Stimulated activated CD4-positive, alpha-beta T cell treated with anti-CD3 and anti-CD28 coated beads, Interleukin-12 subunit alpha, Interleukin-12 subunit beta, amount 100 ng/mL, for 48 hours (primary cell): ENCODE data around the gene CLK2.

Source experiments
- DNase-seq, 3 donors: peaks; one replicate each; pipeline ENCODE4 v3.0.0-alpha.2; 2020; ENCODE audit warnings: low read depth in 2 of 3, low spot score in 1 of 3

The CLK2 gene

DNA sequence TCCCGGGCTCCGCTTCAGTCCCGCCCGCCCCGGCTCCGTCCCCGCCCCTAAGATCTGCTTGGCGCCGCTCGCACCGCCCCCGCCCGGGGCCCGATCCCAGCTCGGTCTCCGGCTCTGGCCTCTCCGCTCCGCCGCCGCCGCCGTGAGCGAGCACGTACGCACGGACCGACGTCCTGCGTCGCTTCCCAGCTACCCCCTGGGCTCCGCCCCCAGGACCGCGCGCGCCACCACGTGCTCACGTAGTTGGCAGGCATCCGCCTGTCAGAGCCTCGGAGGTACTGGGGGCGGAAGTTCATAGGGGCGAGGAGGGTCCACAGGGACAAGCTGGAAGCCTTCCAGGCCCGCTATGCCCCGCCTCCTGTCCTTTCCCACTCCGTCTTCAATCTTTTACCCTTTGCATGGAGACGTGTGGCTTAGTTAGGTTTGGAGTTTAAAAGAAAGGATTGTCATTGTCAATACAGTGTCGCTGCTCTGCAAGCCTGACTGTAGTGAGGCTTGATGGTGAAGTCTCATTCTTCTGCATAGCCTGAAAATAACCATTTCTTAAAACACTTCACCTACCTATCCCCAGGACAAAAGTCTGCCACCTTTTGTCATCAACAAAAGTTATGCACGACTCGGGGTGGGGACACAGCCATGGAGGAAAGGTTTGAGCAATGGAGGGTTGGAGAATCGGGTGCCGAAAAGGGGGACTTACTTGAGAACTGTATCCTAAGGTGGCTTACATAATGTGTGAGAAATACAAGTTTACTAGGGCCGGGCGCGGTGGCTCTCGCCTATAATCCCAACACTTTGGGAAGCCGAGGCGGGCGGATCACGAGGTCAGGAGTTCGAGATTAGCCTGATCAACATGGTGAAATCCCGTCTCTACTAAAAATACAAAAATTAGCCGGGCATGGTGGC, at the start of gene CLK2:
CLK2 (minus strand) TSS at position 162 of the 903 bp plus-strand sequence. CDS start 2,527 bp downstream, outside the sequence.
- DNase-seq = peak; percentile 91 to 98 (median 93)

DNA sequence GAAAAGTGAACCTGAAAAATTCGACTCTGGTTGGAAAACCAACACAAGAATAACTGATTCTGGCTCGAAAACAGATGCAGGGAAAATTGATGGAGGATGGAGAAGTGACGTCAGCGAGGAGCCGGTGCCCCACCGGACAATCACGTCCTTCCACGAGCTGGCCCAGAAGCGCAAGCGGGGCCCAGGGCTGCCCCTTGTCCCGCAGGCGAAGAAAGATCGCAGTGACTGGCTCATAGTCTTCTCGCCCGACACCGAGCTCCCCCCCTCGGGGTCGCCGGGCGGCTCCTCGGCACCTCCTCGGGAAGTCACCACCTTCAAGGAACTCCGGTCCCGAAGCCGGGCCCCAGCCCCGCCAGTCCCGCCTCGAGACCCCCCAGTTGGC, 49.3 kb upstream of the CLK2 start:
- DNase-seq = no peak

DNA sequence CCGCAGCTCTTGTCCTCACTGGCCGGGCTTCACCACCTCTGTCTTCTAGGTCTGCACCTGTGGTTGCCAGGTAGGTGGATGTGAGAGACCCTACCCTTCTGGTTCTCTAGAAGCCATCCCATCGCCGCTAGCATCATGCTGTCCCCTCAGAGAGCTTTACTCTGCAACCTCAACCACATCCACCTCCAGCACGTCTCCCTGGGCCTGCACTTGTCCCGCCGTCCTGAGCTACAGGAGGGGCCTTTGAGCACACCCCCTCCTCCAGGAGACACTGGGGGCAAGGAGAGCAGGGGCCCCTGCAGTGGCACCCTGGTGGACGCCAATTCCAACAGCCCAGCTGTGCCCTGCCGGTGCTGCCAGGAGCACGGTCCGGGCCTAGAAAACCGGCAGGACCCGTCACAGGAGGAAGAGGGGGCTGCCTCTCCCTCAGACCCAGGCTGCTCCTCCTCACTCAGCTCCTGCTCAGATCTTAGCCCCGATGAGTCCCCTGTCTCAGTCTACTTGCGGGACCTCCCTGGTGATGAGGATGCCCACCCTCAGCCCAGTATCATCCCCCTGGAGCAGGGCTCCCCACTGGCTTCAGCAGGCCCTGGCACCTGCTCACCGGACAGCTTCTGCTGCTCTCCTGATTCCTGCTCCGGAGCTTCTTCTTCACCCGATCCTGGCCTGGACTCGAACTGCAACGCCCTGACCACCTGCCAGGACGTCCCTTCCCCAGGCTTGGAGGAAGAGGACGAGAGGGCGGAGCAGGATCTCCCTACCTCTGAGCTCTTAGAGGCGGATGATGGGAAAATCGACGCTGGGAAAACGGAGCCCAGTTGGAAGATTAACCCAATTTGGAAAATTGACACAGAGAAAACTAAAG, 48.6 kb upstream of the CLK2 start:
- DNase-seq = no peak

DNA sequence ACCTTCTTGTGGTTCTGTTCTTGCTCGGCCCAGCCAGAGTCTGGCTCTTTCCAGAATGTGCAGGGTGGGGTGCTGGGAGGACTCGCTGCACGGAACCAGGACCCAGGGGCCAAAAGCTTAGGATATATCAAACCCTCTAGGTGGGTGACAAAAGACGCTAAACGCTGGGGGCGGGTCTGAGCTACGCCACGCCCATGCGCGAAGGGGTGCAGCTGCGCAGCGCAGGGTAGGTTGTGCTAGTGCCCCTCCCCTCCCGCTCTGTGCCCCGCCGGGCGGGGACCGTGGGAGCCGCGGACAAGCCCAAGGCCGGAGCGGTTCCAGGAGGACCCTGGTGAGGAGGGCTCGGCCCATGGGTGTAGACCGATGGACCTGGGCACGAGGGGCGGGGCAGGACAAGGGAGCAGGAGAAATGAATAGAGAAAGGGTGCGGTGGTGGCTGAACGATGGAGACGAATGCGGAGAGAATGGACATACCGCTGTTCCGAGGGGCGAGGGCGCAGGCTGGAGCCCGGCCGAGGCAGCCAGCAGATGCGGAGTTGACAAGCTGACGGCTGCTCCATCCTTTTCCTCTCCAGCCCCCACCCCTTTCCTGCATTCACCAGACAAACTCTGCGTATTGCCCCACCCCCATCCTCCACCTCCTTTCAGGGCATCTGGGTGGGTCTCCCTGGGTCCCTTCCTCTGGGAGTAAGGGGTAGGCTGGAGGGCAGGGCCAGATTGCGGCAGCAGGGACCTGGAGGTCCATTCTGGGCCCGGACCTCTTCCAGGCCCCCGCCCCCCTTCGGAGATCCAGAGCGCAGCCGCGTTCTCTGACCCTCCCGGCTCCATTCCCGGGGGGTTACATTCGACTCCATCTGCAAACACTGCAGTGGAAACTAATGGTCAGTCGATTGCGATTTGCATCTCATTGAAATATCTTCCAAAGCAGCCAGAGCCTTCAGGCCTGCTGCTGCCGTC, 47.6 kb upstream of the CLK2 start, which contains the start of gene RUSC1:
RUSC1 (plus strand) TSS at position 234 of the 957 bp plus-strand sequence. CDS start 880 bp downstream, outside the sequence.
- peak; percentile 58 to 72 (median 61) for DNase-seq

DNA sequence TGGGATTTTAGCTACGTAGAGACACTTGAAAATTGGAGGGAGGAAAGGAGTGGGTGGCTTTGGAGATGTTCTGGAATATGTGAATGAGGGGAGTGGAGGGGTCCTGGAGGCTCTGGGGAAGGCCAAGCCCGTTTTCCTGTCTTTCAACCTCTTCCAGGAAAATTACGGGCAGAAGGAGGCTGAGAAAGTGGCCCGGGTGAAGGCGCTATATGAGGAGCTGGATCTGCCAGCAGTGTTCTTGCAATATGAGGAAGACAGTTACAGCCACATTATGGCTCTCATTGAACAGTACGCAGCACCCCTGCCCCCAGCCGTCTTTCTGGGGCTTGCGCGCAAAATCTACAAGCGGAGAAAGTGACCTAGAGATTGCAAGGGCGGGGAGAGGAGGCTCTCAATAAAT, 46.9 kb upstream of the CLK2 start:
- DNase-seq = no peak

DNA sequence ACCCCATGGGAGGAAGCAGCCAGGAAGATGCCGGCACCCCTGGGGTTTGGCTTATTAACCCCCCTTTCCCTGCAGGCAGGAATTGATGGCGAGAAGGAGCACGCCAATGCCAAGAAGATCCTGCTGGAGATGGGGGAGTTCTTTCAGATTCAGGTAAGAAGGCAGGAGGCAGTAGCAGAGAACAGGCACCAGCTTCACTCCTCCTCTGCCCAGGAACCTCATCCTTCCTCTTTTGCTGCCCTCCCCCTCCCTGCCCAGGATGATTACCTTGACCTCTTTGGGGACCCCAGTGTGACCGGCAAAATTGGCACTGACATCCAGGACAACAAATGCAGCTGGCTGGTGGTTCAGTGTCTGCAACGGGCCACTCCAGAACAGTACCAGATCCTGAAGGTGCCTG, 46.2 kb upstream of the CLK2 start:
- DNase-seq = no peak

DNA sequence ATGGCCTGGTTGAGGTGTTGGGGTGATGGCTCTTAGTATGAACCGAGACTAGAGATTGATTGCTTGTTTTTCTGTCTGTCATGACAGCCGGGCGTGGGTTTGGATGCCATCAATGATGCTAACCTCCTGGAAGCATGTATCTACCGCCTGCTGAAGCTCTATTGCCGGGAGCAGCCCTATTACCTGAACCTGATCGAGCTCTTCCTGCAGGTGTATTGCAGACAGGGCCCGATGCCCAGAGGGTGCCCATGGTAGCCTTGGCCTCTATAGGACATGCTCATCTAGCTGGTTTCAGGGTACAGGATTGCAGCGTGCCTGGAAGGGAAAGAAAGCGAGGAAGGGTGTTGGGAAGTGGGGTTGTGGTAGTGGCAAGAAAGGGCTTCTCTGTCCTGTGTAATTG, 44.8 kb upstream of the CLK2 start:
- DNase-seq = no peak

DNA sequence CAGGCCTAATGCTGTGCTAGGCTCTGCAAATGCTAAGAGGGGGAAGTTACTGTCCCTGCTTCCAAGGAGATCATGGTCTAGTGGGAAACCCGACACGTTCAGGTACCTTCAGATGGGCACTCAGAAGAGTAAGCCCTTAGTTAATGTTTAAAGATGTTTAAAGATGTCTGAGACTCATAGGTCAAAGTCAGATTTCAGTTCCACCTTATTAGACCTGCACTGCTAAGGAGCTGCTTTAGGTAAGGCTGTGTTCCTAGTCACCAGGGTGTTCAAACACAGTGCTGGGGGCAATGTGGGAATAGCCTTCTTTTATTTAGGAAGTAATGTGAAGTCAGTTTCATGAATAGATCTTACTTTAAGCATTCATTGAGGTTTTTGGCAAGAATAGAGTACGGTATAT, 43.6 kb upstream of the CLK2 start:
- DNase-seq = no peak

DNA sequence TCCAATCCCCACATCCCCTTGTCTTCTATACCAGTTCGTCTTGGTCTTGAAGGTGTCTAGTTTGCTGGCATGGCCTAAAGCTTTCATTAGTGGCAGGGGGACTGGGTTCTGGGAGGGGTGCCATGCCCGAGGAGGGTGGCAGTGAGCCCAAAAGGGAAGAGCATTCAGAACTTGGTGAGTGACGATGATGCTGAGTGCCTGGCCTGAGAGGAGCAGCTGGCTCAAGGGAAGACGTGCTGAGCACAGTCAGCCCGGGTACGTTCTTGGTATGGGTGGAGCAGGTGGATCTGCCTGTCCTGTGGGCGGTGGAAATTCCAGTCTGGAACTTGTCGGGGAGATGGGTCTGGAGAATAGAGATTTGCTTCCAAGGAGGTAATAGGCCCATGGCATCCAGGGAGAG, 40.0 kb upstream of the CLK2 start:
- DNase-seq = no peak

DNA sequence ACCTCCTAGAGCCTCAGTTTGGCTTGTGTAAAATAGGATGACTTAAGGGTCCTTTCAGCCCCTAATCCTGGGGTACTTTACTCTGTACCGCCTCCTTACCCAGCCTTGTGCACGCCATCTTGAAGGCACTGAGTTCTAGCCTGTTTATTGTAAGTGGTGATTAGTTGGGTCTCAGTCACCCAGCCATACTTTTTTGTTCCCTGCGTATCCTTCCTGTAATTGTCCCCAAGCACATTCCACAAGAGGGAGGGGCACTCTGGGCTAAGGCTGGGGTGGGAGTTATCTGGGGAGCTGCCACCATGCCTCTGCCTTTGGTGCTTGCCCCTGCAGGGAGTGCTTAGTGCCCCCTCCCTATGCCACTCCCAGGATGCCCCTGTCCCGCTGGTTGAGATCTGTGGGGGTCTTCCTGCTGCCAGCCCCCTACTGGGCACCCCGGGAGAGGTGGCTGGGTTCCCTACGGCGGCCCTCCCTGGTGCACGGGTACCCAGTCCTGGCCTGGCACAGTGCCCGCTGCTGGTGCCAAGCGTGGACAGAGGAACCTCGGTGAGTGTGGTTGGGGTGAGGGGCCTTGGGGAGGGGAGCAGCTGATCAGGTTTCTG, 36.2 kb upstream of the CLK2 start:
- no peak for DNase-seq

DNA sequence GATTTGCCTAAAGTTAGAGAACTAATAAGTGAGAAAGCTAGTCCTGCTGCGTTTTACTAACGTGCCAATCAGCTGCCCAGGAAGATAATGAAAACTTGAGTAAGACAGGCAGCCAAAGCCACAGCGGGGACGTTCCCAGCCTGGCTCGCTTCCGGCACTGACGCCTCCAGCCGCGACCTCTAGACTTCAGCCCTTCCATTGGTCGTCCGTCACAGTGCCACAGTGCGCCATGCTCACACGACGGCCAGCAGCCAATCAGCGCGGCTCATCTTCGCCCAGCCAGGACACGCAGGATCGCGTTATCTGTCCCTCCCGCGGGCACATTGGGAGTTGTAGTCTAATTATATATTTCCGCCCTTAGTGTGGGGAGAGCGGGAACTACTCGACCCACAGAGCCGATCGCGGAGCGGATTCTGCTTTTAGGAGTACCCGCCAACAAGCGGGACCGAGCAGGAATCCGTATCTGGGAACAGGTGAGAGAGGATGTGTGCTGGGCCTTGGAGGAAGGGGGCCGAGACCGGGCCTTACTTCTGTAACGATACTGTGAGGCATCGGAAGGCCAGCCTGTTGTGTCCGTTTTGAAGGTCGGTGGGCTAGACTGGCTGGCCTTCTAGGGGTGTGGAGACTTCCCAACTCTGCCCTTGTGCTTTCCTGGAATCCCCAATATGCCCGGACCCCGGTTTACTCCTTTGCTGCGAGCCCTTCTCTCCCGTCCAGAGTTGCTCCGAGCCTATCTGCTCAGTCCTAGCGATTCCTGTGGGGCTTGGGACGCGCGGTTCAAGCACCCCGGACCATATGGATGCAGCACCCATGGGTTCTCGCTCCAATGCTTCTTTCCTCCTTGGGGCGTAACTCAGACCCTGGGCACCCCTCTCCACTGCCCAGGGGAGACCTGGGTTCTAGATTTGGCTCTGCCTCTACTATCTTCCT, 35.5 kb upstream of the CLK2 start, which contains the start of gene FDPS:
FDPS (plus strand) TSS at position 374 of the 930 bp plus-strand sequence. CDS start 924 bp downstream, outside the sequence.
- DNase-seq = peak; percentile 92 to 98 (median 94)

DNA sequence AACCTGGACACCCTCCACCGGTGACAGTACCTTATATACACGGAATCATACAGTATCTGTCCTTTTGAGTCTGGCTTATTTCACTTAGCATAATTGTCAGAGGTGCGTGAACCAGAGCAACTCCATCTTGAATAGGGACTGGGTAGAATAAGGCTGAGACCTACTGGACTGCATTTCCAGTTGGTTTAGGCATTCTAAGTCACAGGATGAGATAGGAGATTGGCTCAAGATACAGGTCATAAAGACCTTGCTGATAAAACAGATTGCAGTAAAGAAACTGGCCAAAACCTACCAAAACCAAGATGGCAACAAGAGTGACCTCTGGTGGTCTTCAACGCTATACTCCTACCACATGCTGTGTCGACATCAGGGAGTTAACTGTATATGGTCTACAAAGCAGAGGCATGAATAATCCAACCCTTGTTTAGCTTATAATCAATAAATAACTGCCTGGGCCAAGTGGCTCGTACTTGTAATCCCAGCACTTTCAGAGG, 34.0 kb upstream of the CLK2 start:
- no peak for DNase-seq

DNA sequence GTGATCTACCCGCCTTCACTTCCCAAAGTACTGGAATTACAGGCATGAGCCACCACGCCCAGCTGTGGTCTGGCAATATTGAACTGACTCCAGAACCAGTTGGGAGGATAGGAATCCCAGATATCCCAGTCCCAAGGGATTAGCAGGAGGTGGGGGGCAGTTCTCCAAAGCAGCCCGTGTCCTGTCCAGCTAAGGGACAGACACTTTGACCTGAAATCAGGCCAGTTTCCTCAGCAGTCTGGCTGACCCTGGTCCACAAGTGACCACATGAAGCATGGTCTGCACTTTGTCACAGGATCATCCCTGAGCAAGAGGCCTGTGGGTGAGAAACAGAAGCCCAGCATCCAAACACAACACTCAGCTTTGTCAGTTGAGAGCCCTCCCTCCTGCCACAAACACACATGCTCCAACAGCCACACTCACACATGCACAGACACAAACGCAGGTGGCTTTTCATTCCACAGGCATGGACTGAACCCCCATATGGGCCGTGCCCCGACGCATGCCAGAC, 32.6 kb upstream of the CLK2 start:
- no peak for DNase-seq

DNA sequence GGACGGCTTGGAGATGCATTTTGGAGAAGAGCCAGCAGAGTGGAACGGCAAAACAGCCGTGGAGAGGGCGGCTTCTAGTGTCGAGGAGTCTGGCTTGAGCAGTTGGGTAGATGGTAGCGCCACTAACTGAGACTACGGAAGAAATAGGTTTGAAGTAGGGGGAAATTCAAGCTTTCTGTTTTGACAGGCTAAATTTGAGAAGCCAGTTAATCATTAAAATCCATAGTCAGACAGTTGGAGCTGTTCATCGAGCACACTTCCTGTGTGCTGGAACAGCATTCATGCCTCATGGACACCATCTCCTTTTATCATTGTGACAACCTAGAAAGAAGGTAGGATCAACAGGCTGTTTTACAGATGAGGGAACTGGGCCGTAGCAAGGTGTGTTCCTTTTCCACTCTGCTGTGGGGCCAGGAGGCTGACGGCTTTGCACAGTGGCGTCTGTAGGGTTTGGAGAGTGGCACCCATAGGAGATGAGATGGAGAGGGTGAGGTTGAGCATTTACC, 31.3 kb upstream of the CLK2 start:
- DNase-seq = no peak

DNA sequence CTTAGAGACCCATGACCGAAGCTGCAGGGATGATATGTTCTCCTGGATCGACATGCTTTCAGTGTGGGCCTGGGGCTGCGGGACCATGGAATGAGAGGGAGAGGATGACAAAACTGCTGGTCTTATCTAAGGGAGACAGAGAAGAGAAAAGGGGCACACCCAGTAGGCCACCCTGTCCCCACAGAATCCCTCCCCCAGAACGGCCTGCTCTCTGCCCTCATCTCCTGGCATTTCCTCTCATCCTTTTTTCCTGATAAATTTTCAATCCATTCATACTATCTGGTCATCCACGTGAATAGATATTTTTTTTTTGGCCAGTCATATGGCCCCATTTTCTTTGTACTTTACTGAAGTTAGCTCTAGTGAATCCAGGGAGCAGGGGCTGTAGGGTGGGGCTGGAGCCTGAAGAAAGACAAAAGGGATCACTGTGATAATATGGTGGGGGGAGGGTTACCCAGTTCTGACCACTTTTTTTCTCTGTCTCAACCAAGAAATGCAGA, 28.1 kb upstream of the CLK2 start, which contains the start of gene PKLR:
PKLR (minus strand) TSS at position 97 of the 500 bp plus-strand sequence; CDS start at position 54, 43 bp downstream.
- no peak for DNase-seq

DNA sequence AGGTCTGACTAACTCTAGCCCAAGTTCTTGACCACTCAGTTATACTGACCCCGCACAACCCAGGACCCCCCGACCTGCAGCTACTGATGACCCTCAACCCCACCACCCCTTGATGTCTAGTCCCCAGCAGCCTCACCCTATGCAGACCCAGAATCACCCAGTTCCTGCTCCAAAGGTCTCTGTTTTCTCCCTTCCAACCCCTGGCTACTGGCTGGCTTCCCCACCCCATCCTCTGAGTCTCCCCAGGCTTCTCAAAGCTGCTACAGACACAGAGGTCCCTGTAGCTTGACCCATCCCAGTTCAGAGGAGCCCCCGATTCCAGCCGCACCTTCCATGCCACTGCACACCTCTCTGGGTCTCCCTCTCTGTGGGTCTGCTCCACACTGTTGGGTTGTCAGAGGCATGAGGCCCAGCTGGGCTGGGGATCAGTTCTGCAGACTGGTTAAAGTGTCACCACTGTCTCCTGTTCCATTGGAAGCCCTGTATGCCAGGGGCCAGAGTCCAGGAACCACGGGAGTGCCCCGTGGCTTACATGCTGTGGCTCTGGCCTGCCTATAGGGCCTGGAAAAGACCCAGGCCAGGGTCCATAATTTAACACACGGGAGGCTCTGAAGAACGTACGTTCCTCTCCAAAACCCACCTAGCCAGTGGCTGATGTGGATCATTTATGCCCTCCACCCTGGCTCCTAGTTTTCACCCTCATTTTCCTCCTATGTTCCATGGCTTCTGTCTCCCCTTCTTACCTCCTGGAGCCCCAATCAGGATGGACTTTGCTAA, 27.4 kb upstream of the CLK2 start:
- DNase-seq = no peak

DNA sequence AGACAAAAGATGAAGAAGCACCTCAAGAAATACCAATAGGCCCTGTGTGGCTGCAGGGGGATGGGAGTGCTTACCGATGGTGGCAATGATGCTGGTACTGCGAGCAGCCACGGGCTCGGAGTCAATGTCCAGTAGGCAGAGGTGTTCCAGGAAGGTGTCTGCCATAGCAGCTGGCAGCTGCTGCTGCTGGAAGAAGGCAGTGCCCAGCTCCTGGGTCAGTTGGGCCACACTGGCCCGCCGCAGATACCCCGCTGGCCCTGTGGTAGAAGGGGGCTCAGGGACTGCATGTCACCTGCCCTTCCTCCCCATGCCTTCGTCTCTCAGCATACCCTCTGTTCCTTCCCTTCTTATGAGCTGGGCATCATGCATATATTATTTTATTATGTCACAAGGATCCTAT, 26.7 kb upstream of the CLK2 start:
- no peak for DNase-seq
